Gastroesophageal sphincter (tissue), 4 donors: ENCODE measurements around the gene EFHD2. TPM values are rescaled to one million over a fixed set of nuclear protein-coding genes. Genes with fewer than 3 reads are reported as not detected.

Experiments
- ATAC-seq: fragments of 150-250 bp; one replicate; pipeline ENCODE4 v1.9.1; 2016; ENCODE audit warnings: mild to moderate bottlenecking, moderate library complexity
- H3K27ac ChIP-seq, 4 donors: fragments of 200-600 bp; sonication (generic) in 3 of 4; 1 replicate in 3 of 4; 2 replicates in 1 of 4; pipeline ENCODE4 v1.5.1; 2016 to 2019
- H3K27me3 ChIP-seq: fragments of 200-600 bp; sonication (generic); one replicate; pipeline ENCODE4 v1.5.1; 2019
- H3K36me3 ChIP-seq, 2 donors: fragments of 200-600 bp; sonication (generic); one replicate each; pipeline ENCODE4 v1.5.1; 2019; ENCODE audit warnings: control low read depth in 1 of 2
- H3K4me1 ChIP-seq, 3 donors: fragments of 200-600 bp; sonication (generic); 1 replicate in 2 of 3; 2 replicates in 1 of 3; pipeline ENCODE4 v1.5.1; 2016 to 2019; ENCODE audit warnings: control low read depth in 2 of 3
- H3K4me3 ChIP-seq, 2 donors: fragments of 200-600 bp; sonication (generic); one replicate each; pipeline ENCODE4 v1.5.1; 2019; ENCODE audit warnings: mild to moderate bottlenecking in 1 of 2, moderate library complexity in 1 of 2
- H3K9me3 ChIP-seq, 3 donors: fragments of 200-600 bp; sonication (generic); one replicate each; pipeline ENCODE4 v1.5.1; 2017 to 2019; ENCODE audit warnings: control low read depth in 2 of 3
- EP300 ChIP-seq: sonication (generic); formaldehyde crosslinking; IDR thresholded peaks from one replicate; pipeline ENCODE4 v1.6.1; 2017; ENCODE audit warnings: antibody characterized with exemption, mild to moderate bottlenecking
- POLR2A ChIP-seq, 2 donors: fragments of 450-650 bp; IDR thresholded peaks; one replicate each; pipeline ENCODE4 v1.6.1; 2017; ENCODE audit warnings: antibody characterized with exemption in 2 of 2, mild to moderate bottlenecking in 2 of 2, moderate library complexity in 1 of 2
- POLR2AphosphoS5 ChIP-seq: sonication (generic); formaldehyde crosslinking; IDR thresholded peaks from one replicate; pipeline ENCODE4 v1.6.1; 2017; ENCODE audit warnings: antibody characterized with exemption
- WGBS, 2 donors: methylation state at CpG; one replicate each; pipeline ENCODE4 v1.1.5; 2018; ENCODE audit warnings: low coverage in 1 of 2; 5-methylcytosine and 5-hydroxymethylcytosine counted together
- total RNA-seq, 4 donors: library from RNA; depleted of rRNA; stranded (reverse); fragments of >200 nt; gene quantifications; one replicate each; pipeline ENCODE4 v1.1.0, GENCODE V29; 2016
- TF ChIP-seq, protein P1 (sequence below), 4 experiments: fragments of 200-600 bp in 2 of 4; fragments of 450-650 bp in 2 of 4; sonication (generic) in 1 of 4; IDR thresholded peaks; one replicate each; pipeline ENCODE4 v1.5.1; 2017 to 2019; ENCODE audit warnings: antibody characterized with exemption in 4 of 4, mild to moderate bottlenecking in 2 of 4, moderate library complexity in 2 of 4

Gene EFHD2
- total RNA-seq, 4 donors from 2014 or later, result 26.3 to 60.7 (median 53.7) TPM

DNA sequence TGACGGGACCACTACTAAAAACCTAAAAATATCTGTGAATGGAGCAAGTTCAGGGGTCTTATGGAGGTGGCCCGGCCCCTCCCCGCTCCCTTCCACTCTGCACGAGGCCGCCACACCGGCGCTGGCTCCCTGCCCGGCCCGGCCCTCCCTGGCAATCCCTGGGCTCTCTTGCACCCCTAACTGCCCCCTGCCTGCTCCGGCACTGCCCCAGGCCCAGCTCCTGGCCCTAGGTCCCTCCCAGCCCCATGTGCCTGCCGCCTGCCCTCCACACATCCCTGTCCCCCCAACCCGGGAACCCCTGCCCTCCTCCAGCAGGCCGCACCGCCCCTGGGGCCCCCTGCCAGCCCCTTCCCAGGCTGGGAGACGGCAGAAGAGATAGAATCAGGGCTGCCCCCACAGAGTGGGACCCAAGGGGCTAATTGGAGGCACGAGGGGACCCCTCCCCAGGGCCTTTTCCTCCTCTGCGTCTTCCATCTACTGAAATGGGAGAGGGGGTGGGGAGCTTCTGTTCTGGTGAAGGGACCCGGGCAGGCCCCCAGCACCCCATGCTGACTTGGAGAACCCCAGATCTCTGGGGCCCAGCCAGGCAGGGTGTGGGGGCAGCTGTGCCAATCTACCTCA is 19.2 kb downstream of the EFHD2 start:
- no peak for ATAC-seq
- peaks cover 0 to 24% (median 5%) of the 10 kb centered on the region in 3 donors for H3K4me1 ChIP-seq
- no peak overlapping the region for H3K4me3 ChIP-seq
- no peak overlapping the region for H3K27ac ChIP-seq
- TF ChIP-seq EP300 (no peak), POLR2AphosphoS5 (no peak), POLR2A (IDR thresholded peaks at IDR 0.05) (no peak)
- TF ChIP-seq, protein P1, sequence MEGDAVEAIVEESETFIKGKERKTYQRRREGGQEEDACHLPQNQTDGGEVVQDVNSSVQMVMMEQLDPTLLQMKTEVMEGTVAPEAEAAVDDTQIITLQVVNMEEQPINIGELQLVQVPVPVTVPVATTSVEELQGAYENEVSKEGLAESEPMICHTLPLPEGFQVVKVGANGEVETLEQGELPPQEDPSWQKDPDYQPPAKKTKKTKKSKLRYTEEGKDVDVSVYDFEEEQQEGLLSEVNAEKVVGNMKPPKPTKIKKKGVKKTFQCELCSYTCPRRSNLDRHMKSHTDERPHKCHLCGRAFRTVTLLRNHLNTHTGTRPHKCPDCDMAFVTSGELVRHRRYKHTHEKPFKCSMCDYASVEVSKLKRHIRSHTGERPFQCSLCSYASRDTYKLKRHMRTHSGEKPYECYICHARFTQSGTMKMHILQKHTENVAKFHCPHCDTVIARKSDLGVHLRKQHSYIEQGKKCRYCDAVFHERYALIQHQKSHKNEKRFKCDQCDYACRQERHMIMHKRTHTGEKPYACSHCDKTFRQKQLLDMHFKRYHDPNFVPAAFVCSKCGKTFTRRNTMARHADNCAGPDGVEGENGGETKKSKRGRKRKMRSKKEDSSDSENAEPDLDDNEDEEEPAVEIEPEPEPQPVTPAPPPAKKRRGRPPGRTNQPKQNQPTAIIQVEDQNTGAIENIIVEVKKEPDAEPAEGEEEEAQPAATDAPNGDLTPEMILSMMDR (IDR thresholded peaks at IDR 0.05), result no peak
- H3K9me3 ChIP-seq, result no peaks in the 10 kb centered on the region
- no peaks in the 10 kb centered on the region for H3K27me3 ChIP-seq
- peaks cover 0 to 45% of the 10 kb centered on the region in 2 donors for H3K36me3 ChIP-seq
- 67 to 88% methylated on average over 5 to 6 of the region's 18 CpGs for WGBS, 2 donors

DNA sequence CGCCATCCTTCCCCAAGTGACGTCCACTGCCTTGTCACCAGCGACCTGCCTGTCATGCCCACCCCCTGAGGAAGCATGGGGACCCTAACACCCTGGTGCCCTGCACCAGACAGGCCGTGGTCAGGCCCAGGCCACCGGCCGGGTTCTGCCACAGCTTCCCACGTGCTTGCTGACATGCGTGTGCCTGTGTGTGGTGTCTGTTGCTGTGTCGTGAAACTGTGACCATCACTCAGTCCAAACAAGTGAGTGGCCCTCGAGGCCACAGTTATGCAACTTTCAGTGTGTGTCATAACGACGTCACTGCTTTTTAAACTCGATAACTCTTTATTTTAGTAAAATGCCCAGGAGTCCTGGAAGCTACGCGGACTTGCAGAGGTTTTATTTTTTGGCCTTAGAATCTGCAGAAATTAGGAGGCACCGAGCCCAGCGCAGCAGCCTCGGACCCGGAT is 20.0 kb downstream of the EFHD2 start:
- H3K4me3 ChIP-seq, result no peak overlapping the region
- no peaks in the 10 kb centered on the region for H3K27me3 ChIP-seq
- WGBS, 2 donors, result 82 to 91% methylated on average over 6 to 12 of the region's 19 CpGs
- H3K9me3 ChIP-seq, result no peaks in the 10 kb centered on the region
- H3K27ac ChIP-seq, result no peak overlapping the region
- TF ChIP-seq EP300, result no peak
- peaks cover 0 to 24% (median 5%) of the 10 kb centered on the region in 3 donors for H3K4me1 ChIP-seq
- peaks cover 0 to 45% of the 10 kb centered on the region in 2 donors for H3K36me3 ChIP-seq
- ATAC-seq, result no peak

DNA sequence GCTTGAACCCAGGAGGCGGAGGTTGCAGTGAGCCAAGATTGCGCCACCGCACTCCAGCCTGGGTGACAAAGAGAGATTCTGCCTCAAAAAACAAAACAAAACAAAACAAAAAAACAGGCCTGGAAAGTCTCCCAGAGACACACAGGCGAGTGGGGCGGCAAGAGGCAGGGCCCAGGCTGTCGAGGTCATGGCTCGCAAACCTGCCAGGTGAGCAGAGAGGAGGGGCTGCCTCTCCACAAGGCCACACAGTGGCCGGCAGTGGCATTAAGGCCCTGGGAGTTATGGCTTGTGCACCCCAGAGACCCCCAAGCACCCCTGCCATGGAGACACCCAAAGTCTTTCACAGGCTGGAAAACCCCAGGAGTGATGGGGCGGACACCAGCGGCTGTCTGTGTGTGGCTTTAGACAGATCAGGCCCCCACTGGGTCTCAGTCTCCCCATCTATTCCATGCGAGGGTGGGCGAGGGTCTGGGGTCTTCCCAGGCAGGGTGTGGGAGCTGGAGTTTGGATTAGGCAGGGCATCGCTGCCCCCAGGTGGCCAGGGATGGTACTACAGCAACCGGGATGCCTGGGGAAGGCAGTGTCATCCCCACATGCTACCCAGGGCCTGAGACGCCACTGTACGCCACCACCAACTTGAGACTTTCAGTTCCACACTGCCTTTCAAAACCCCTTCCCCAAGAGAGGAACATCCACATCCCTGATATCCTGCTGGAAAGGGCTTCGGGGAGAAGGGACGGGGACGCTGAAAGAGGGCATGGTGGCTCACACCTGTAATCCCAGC is 21.3 kb downstream of the EFHD2 start:
- WGBS, 2 donors, result 30 to 87% methylated on average over 4 to 7 of the region's 19 CpGs
- peaks cover 0 to 23% (median 5%) of the 10 kb centered on the region in 3 donors for H3K4me1 ChIP-seq
- H3K36me3 ChIP-seq, result peaks cover 0 to 40% of the 10 kb centered on the region in 2 donors
- TF ChIP-seq POLR2A (IDR thresholded peaks at IDR 0.05), result no peak
- TF ChIP-seq, protein P1 (IDR thresholded peaks at IDR 0.05), result peak in 3 of 4 experiments; percentile 92 to 96 (median 94)
- no peaks in the 10 kb centered on the region for H3K9me3 ChIP-seq
- H3K27me3 ChIP-seq, result no peaks in the 10 kb centered on the region
- ATAC-seq, result peak; percentile 48
- no peak overlapping the region for H3K27ac ChIP-seq
- H3K4me3 ChIP-seq, result no peak overlapping the region

DNA sequence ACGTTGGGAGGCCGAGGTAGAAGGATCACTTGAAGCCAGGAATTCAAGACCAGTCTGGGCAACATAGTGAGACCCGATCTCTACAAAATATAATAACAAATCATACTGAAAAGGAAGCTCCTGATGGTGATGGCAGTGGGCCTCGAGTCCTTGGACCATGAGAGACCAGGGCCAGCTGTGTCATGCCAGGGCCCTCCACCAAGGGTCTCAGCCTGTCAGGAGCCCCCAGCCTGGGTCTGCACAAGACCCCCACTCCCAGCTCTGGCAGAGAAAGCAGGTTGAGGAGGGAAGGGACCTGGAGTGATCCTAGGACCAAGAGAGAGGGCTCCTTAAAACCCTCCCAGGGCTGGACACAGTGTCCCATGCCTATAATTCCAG is 21.9 kb downstream of the EFHD2 start:
- Histone ChIP-seq H3K27me3 (no peaks in the 10 kb centered on the region), H3K36me3 (peaks cover 0 to 37% of the 10 kb centered on the region in 2 donors), H3K9me3 (no peaks in the 10 kb centered on the region), H3K27ac (no peak overlapping the region), H3K4me1 (peaks cover 0 to 17% (median 5%) of the 10 kb centered on the region in 3 donors), H3K4me3 (no peak overlapping the region)
- 0 to 67% methylated on average over 1 to 3 of the region's 4 CpGs for WGBS, 2 donors
- TF ChIP-seq, protein P1 (IDR thresholded peaks at IDR 0.05), result no peak
- no peak for TF ChIP-seq EP300
- no peak for TF ChIP-seq POLR2A (IDR thresholded peaks at IDR 0.05)
- no peak for TF ChIP-seq POLR2AphosphoS5
- ATAC-seq, result no peak

DNA sequence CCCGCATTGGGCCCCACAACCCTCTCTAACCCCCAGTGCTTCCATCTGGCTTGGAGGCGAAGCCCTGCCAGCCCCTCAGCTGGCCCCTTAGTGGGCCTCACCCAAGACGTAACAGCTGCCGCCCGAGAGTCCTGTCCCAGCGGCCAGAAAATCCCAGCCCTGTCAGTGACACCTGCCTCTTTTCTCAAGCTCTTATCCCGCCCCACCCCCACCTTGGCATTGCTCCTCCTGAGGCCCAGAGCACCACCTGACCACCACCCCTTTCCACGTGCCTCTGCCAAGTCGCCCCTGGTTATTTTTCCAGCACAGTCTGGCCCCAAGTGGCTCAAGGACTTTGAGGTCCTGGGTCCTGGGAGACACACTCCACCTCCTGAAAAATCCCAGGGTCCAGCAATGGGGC is 22.6 kb downstream of the EFHD2 start:
- H3K4me1 ChIP-seq, result peaks cover 0 to 9% (median 2%) of the 10 kb centered on the region in 3 donors
- H3K27ac ChIP-seq, result no peak overlapping the region
- TF ChIP-seq EP300 (no peak), POLR2AphosphoS5 (no peak), POLR2A (IDR thresholded peaks at IDR 0.05) (no peak)
- TF ChIP-seq, protein P1 (IDR thresholded peaks at IDR 0.05), result no peak
- ATAC-seq, result no peak
- peaks cover 0 to 33% of the 10 kb centered on the region in 2 donors for H3K36me3 ChIP-seq
- H3K4me3 ChIP-seq, result no peak overlapping the region
- H3K27me3 ChIP-seq, result no peaks in the 10 kb centered on the region
- H3K9me3 ChIP-seq, result no peaks in the 10 kb centered on the region
- 22 to 42% methylated on average over 5 to 7 of the region's 9 CpGs for WGBS, 2 donors
